K562 (cell line): Measurements from ENCODE around the gene GABRA1. TPM values are rescaled to one million over a fixed set of nuclear protein-coding genes. Genes with fewer than 3 reads are reported as not detected.

Experiments
- ATAC-seq: fragments of 200-7000 bp; cut with Tn5 transposase; 3 replicates; pipeline ENCODE4 v1.9.1; 2020; ENCODE audit warnings: moderate library complexity
- BruUV-seq: library from RNA; stranded (reverse); fragments of 400-500 nt; replicated peaks from 2 replicates; lab custom pipeline; 2021; lab: Mats Ljungman, UMichigan
- CTCF ChIA-PET: fragments of 300-600 bp; formaldehyde crosslinking; extraction: SDS; loops from one replicate; lab custom pipeline; 2021; ENCODE audit warnings: low intra/inter-chr PET ratio; lab: Yijun Ruan, JAX
- POLR2A ChIA-PET: fragments of 300-600, 350-650 bp; sonication (Branson Sonifier 250); formaldehyde crosslinking; extraction: SDS; loops from one replicate; lab custom pipeline; 2021; ENCODE audit warnings: antibody characterized with exemption, inconsistent platforms; lab: Yijun Ruan, JAX
- DNase-seq, 4 experiments: peaks; one replicate each; pipeline versions ENCODE4 v3.0.0 to v3.0.0-alpha.2; 2011 to 2018; ENCODE audit warnings: low spot score in 3 of 4, mixed read lengths in 3 of 4; ENCODE audit errors: extremely low read depth in 1 of 4
- FAIRE-seq: peaks from 2 replicates; lab custom pipeline; 2011; peaks lifted over from hg19 to GRCh38; lab: Jason Lieb, UNC
- H2AFZ ChIP-seq: 2 replicates; pipeline ENCODE4 v1.6.0; 2011; ENCODE audit warnings: low read depth, low read length, control low read depth, inconsistent platforms
- H3K27ac ChIP-seq: fragments of 200-600 bp; 3 replicates; pipeline ENCODE4 v1.8.0; 2011; ENCODE audit warnings: low read depth, mild to moderate bottlenecking, control low read depth, inconsistent platforms, low read length, moderate library complexity, mixed read lengths; ENCODE audit errors: extremely low read depth
- H3K27me3 ChIP-seq, 2 experiments: fragments of 300-600 bp in 1 of 2; 2 replicates in 1 of 2; 3 replicates in 1 of 2; pipeline versions ENCODE4 v1.6.0 to v1.8.0; 2011; ENCODE audit warnings: inconsistent platforms in 2 of 2, low read length in 2 of 2, mild to moderate bottlenecking in 1 of 2, mixed read lengths in 1 of 2, moderate library complexity in 1 of 2; ENCODE audit not compliant: control insufficient read depth in 2 of 2, insufficient read depth in 2 of 2
- H3K36me3 ChIP-seq: fragments of 300-600 bp; 3 replicates; pipeline ENCODE4 v1.8.0; 2011; ENCODE audit warnings: mild to moderate bottlenecking, low read length, inconsistent platforms; ENCODE audit not compliant: control insufficient read depth, insufficient read depth
- H3K4me1 ChIP-seq, 2 experiments: fragments of 200-600 bp in 1 of 2; replicated peaks in 1 of 2; 2 replicates in 1 of 2; 3 replicates in 1 of 2; pipeline versions ENCODE4 v1.5.1 to v1.8.0; 2011; ENCODE audit warnings: inconsistent platforms in 2 of 2, low read length in 2 of 2, mild to moderate bottlenecking in 1 of 2, mixed read lengths in 1 of 2, moderate library complexity in 1 of 2; ENCODE audit not compliant: control insufficient read depth in 2 of 2, insufficient read depth in 2 of 2
- H3K4me2 ChIP-seq: 2 replicates; pipeline ENCODE4 v1.6.1; 2011; ENCODE audit warnings: low read length, control low read depth, inconsistent platforms, mixed read lengths; ENCODE audit not compliant: insufficient read depth
- H3K4me3 ChIP-seq: fragments of 200-600 bp; sonication (generic), shearing (Covaris generic); 2 replicates; pipeline ENCODE4 v1.5.1; 2016; ENCODE audit warnings: control low read depth, inconsistent platforms
- H3K79me2 ChIP-seq: fragments of 200-600 bp; 3 replicates; pipeline ENCODE4 v1.8.0; 2011; ENCODE audit warnings: low read length, inconsistent platforms; ENCODE audit not compliant: control insufficient read depth, insufficient read depth
- H3K9ac ChIP-seq, 2 experiments: 2 replicates each; pipeline versions ENCODE4 v1.6.0 to v1.6.1; 2011; ENCODE audit warnings: low read depth in 2 of 2, low read length in 2 of 2, control low read depth in 1 of 2, inconsistent platforms in 1 of 2, mild to moderate bottlenecking in 1 of 2, mixed read lengths in 1 of 2; ENCODE audit not compliant: insufficient read depth in 1 of 2
- H3K9me1 ChIP-seq: one replicate; pipeline ENCODE4 v1.6.0; 2011; ENCODE audit warnings: inconsistent platforms, mild to moderate bottlenecking, low read length, moderate library complexity; ENCODE audit not compliant: control insufficient read depth, insufficient read depth
- H3K9me3 ChIP-seq: replicated peaks from 2 replicates; pipeline ENCODE4 v1.5.1; 2011; ENCODE audit warnings: low read depth, low read length, inconsistent platforms; ENCODE audit not compliant: control insufficient read depth, insufficient read depth
- H4K20me1 ChIP-seq: replicated peaks from 2 replicates; pipeline ENCODE4 v1.6.1; 2011; ENCODE audit warnings: low read length, inconsistent platforms, mixed read lengths; ENCODE audit not compliant: control insufficient read depth, insufficient read depth
- RBM14 ChIP-seq: fragments of 200-400 bp; formaldehyde crosslinking; IDR thresholded peaks from 2 replicates; pipeline ENCODE4 v1.6.1; 2018; ENCODE audit warnings: low read depth, mild to moderate bottlenecking, low read length, moderate library complexity, borderline replicate concordance; ENCODE audit not compliant: insufficient read depth
- REST ChIP-seq, 2 experiments: fragments of 450-650 bp; formaldehyde crosslinking in 1 of 2; IDR thresholded peaks; 2 replicates each; pipeline versions ENCODE4 v1.4.0 to v1.6.1; 2014 to 2020; ENCODE audit warnings: mild to moderate bottlenecking in 2 of 2, borderline replicate concordance in 1 of 2, low read depth in 1 of 2
- in situ Hi-C: fragments of 300-500 bp; cut with MboI; formaldehyde crosslinking; loops from 4 replicates; pipeline ENCODE4 v1.15.0; 2018; ENCODE audit warnings: inconsistent platforms, mixed read lengths
- intact Hi-C: fragments of 100-400 bp; cut with micrococcal nuclease; formaldehyde crosslinking; loops from 2 replicates; pipeline ENCODE4 v1.14.2; 2022
- polyA plus RNA-seq, 8 experiments: library from polyadenylated mRNA; depleted of rRNA in 4 of 8; stranded (reverse) in 5 of 8; unstranded in 3 of 8; fragments of >200 nt; fragmentation: Nextera tagmentation in 2 of 8; fragmentation: Illumina TruSeq in 1 of 8; extraction: Ambion mirVana in 2 of 8; extraction: Trizol in 1 of 8; gene quantifications; 2 replicates each; pipeline versions ENCODE4 v1.2.1 to v1.2.3, GENCODE V29; 2011 to 2014; ENCODE audit warnings: inconsistent platforms in 1 of 8, missing spikeins in 1 of 8
- total RNA-seq, 7 experiments: library from RNA; depleted of rRNA in 6 of 7; stranded (reverse); fragments of >200 nt in 6 of 7; fragmentation: Illumina TruSeq in 2 of 7; extraction: Trizol in 2 of 7; gene quantifications; 2 replicates each; pipeline versions ENCODE4 v1.2.1 to v1.2.3, GENCODE V29; 2011 to 2021; ENCODE audit warnings: low replicate concordance in 1 of 7

The GABRA1 gene
- total and polyA plus RNA-seq, 9 of the 15 experiments (the other 6 are each of a cell fraction or from before 2014, with no cell fraction given) = 0.07 TPM; not detected in 8

- H3K79me2 ChIP-seq = no peaks in the 10 kb centered on the region
- H3K9me1 ChIP-seq = no peaks in the 10 kb centered on the region
- in situ Hi-C loops = no loop called here
- no peaks in the 10 kb centered on the region for H3K4me1 ChIP-seq
- intact Hi-C loops = no loop called here
- TF ChIP-seq RBM14 = no peak
- peak; percentile 32 for TF ChIP-seq REST (IDR thresholded peaks at IDR 0.05; ENCODE audit: borderline replicate concordance)
- TF ChIP-seq REST (CRISPR knock-in tag; IDR thresholded peaks at IDR 0.05; ENCODE audit: low read depth) = no peak
- ChIA-PET CTCF (no interaction called here), POLR2A (no interaction called here)
- BruUV-seq = no TSS peak
- ATAC-seq (no peak), FAIRE-seq (no peak), DNase-seq (no peak)
- no peak overlapping the region for H2AFZ ChIP-seq
- H3K27ac ChIP-seq = no peak overlapping the region
- no peaks in the 10 kb centered on the region for H3K27me3 ChIP-seq
- H4K20me1 ChIP-seq = no peaks in the 10 kb centered on the region
- H3K9me3 ChIP-seq = no peaks in the 10 kb centered on the region
- no peak overlapping the region for H3K9ac ChIP-seq
- no peaks in the 10 kb centered on the region for H3K36me3 ChIP-seq
- H3K4me3 ChIP-seq = no peak overlapping the region
- H3K4me2 ChIP-seq = no peak overlapping the region
These were observed 42.1 kb downstream of the GABRA1 start for GRCh38 chr5:161889971-161890370.
